Osteocyte (in vitro differentiated cells): ENCODE results near the gene DOCK11. TPM values are rescaled to one million over a fixed set of nuclear protein-coding genes. Genes with fewer than 3 reads are reported as not detected.
"Not testable (repeated sequence)": the region's sequence is repeated elsewhere in the genome, so short reads cannot be mapped to it uniquely, and the experiment has no call there.

Source experiments
- DNase-seq: peaks from one replicate; pipeline ENCODE4 v3.0.0; 2021; ENCODE audit warnings: mixed read lengths; ENCODE audit not compliant: unreplicated experiment; ENCODE audit errors: extremely low spot score
- H3K27ac Mint-ChIP-seq: one replicate; pipeline ENCODE4 v1.8.0; 2021; ENCODE audit warnings: mild to moderate bottlenecking, mixed read lengths; ENCODE audit not compliant: unreplicated experiment
- H3K27me3 Mint-ChIP-seq: one replicate; pipeline ENCODE4 v1.8.0; 2021; ENCODE audit warnings: mixed read lengths; ENCODE audit not compliant: unreplicated experiment
- H3K36me3 Mint-ChIP-seq: one replicate; pipeline ENCODE4 v1.8.0; 2021; ENCODE audit warnings: mixed read lengths; ENCODE audit not compliant: unreplicated experiment
- H3K4me1 Mint-ChIP-seq: one replicate; pipeline ENCODE4 v1.8.0; 2021; ENCODE audit warnings: mixed read lengths; ENCODE audit not compliant: unreplicated experiment
- H3K4me3 Mint-ChIP-seq: one replicate; pipeline ENCODE4 v1.8.0; 2021; ENCODE audit warnings: mild to moderate bottlenecking, moderate library complexity, mixed read lengths; ENCODE audit not compliant: unreplicated experiment
- H3K9me3 Mint-ChIP-seq: one replicate; pipeline ENCODE4 v1.8.0; 2021; ENCODE audit warnings: mixed read lengths; ENCODE audit not compliant: unreplicated experiment
- total RNA-seq: library from RNA; stranded (reverse); gene quantifications from 2 replicates; pipeline ENCODE4 v1.2.1, GENCODE V29; 2021
- TF ChIP-seq, protein P1 (sequence below): fragments of 200-600 bp; sonication (generic); IDR thresholded peaks from 2 replicates; pipeline ENCODE4 v1.5.0; 2021; ENCODE audit warnings: antibody characterized with exemption, mild to moderate bottlenecking, moderate library complexity

Gene DOCK11
- total RNA-seq, 1 donor from 2014 or later: 24.8 TPM

DNA sequence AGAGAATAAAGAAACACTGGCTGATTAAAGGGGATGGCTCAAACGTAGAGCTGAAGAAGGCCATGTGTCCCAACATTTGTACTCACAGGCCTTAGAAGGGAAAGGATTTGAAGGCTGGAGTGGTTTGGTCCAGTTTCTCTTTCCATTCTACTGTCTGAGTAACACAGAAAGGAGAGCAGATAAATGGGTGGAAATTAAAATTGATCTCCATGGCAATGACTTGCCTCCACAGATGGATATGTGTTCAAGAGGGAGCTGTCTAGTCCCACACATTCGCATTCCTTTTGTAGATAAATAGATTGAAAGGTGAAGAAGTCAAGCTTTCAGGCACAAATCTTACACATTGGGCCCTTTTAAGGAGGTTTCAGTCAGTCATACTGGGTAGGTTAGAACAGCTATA is 74.6 kb downstream of the DOCK11 start:
- H3K27ac Mint-ChIP-seq: no peak overlapping the region
- peaks cover 17% of the 10 kb centered on the region for H3K36me3 Mint-ChIP-seq
- no peak for DNase-seq

DNA sequence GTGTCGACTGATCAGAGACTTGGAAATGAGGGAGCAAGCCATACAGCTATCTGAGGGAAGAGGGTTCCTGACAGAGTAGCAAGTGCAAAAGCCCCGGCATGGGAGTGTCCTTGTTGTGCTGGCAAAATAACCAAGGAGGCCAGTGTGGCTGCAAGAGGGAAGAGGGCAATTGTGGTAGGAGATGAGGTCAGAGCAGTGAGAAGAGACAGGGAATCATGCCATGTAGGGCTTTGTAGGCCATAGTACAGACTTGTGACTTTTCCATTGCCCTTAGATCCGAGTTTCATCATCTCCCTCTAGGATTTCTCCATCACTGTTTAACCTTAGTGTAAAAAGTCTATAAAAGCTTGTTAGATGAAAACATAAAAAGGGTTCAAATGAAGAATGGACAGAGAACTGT is 76.2 kb downstream of the DOCK11 start:
- no peaks in the 10 kb centered on the region for H3K4me1 Mint-ChIP-seq
- no peaks in the 10 kb centered on the region for H3K9me3 Mint-ChIP-seq
- no peak overlapping the region for H3K27ac Mint-ChIP-seq
- H3K4me3 Mint-ChIP-seq: no peak overlapping the region
- no peak for DNase-seq
- TF ChIP-seq, protein P1, sequence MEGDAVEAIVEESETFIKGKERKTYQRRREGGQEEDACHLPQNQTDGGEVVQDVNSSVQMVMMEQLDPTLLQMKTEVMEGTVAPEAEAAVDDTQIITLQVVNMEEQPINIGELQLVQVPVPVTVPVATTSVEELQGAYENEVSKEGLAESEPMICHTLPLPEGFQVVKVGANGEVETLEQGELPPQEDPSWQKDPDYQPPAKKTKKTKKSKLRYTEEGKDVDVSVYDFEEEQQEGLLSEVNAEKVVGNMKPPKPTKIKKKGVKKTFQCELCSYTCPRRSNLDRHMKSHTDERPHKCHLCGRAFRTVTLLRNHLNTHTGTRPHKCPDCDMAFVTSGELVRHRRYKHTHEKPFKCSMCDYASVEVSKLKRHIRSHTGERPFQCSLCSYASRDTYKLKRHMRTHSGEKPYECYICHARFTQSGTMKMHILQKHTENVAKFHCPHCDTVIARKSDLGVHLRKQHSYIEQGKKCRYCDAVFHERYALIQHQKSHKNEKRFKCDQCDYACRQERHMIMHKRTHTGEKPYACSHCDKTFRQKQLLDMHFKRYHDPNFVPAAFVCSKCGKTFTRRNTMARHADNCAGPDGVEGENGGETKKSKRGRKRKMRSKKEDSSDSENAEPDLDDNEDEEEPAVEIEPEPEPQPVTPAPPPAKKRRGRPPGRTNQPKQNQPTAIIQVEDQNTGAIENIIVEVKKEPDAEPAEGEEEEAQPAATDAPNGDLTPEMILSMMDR: no peak
- no peaks in the 10 kb centered on the region for H3K27me3 Mint-ChIP-seq
- peaks cover 14% of the 10 kb centered on the region for H3K36me3 Mint-ChIP-seq

More for the DNA sequence above, 74.6 kb downstream of the DOCK11 start:
- Mint-ChIP-seq H3K4me3 (no peak overlapping the region), H3K9me3 (no peaks in the 10 kb centered on the region), H3K27me3 (no peaks in the 10 kb centered on the region), H3K4me1 (no peaks in the 10 kb centered on the region)
- TF ChIP-seq, protein P1: no peak

DNA sequence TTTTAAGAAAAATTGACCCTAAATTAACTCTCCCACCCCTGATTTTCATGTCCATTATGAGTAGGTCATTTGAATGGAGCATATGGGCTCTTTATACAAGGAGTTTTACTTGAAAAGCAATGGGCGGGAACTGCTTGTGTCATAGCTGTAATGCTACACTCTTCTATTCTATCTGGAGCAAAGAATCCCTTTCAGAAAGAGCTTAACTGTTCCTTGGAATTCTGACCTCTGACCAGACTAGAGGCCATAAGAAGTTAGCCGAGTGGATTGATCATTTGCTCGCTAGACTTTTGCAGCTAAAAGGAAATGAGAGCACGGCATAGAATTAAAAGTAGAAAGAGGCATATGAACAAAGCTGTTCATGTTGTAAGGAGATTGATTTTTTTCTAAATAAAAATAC is 79.1 kb downstream of the DOCK11 start:
- Mint-ChIP-seq H3K4me3 (no peak overlapping the region), H3K27ac (no peak overlapping the region), H3K9me3 (no peaks in the 10 kb centered on the region), H3K36me3 (peaks cover 10% of the 10 kb centered on the region), H3K27me3 (no peaks in the 10 kb centered on the region), H3K4me1 (no peaks in the 10 kb centered on the region)
- TF ChIP-seq, protein P1: no peak
- no peak for DNase-seq

DNA sequence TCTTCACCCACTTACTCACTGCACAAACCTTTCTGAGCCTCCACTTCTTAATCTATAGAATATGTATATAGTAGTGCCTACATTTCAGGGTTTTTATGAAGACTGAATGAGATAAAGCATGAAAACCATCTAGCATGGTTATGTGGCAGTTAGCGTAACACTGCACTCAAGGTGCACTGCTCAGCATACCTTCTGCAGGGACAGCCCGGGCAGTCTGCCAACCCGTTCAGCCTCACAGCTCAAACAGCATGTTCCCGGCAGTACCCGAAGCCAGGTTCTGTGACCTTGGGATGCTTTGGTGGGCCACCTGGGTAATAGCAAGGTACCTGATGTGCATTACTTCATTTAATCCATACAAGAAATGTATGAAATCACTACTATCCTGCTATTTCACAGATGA is 81.4 kb downstream of the DOCK11 start:
- H3K9me3 Mint-ChIP-seq: no peaks in the 10 kb centered on the region
- H3K36me3 Mint-ChIP-seq: peaks cover 4% of the 10 kb centered on the region
- no peak overlapping the region for H3K4me3 Mint-ChIP-seq
- H3K27me3 Mint-ChIP-seq: no peaks in the 10 kb centered on the region
- TF ChIP-seq, protein P1: no peak
- H3K4me1 Mint-ChIP-seq: peaks cover 2% of the 10 kb centered on the region
- H3K27ac Mint-ChIP-seq: no peak overlapping the region
- DNase-seq: no peak

DNA sequence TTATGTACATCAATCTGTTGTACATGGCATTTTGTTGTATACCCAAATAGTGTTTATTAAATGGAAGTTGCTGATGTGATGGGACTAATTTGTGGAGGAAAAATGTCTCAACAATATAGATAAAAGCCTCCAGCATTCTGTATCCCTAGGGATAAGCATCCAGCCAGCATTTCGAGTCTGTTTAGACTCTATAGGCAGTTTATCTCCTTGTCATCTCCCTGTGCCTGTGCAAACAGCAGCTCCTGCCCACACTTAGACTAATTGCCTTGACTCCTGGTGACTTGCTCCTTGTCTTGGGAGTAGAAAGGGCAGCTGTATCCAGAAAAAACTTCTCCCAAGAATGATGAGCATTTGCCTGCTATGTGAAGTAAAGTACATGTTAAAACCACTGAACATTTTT is 83.8 kb downstream of the DOCK11 start:
- Mint-ChIP-seq H3K9me3 (no peaks in the 10 kb centered on the region), H3K36me3 (peaks cover 7% of the 10 kb centered on the region), H3K27ac (no peak overlapping the region), H3K4me3 (no peak overlapping the region), H3K4me1 (peaks cover 2% of the 10 kb centered on the region), H3K27me3 (no peaks in the 10 kb centered on the region)
- TF ChIP-seq, protein P1: no peak
- DNase-seq: no peak

DNA sequence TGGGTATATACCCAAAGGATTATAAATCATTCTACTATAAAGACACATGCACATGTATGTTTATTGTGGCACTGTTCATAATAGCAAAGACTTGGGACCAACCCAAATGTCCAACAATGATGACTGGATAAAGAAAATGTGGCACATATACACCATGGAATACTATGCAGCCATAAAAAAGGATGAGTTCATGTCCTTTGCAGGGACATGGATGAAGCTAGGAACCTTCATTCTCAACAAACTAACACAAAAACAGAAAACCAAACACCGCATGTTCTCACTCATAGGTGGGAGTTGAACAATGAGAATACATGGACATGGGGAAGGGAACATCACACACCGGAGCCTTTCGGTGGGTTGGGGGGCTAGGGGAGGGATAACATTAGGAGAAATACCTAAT is 87.3 kb downstream of the DOCK11 start:
- H3K36me3 Mint-ChIP-seq: peaks cover 11% of the 10 kb centered on the region
- DNase-seq, H3K9me3 Mint-ChIP-seq, H3K27me3 Mint-ChIP-seq, H3K4me1 Mint-ChIP-seq, H3K27ac Mint-ChIP-seq, H3K4me3 Mint-ChIP-seq: not testable (repeated sequence)
